Uterus (tissue), 2 donors: ENCODE data around the gene CHIC2.

Source experiments
- POLR2A ChIP-seq, 2 donors: fragments of 450-650 bp; IDR thresholded peaks; one replicate each; pipeline ENCODE4 v1.6.1; 2016; ENCODE audit warnings: antibody characterized with exemption in 2 of 2, mild to moderate bottlenecking in 1 of 2, moderate library complexity in 1 of 2
- TF ChIP-seq, protein P1 (sequence below), 4 experiments: fragments of 200-600 bp in 2 of 4; fragments of 450-650 bp in 2 of 4; sonication (generic) in 2 of 4; IDR thresholded peaks; one replicate each; pipeline ENCODE4 v1.5.1; 2016 to 2019; ENCODE audit warnings: antibody characterized with exemption in 4 of 4, mild to moderate bottlenecking in 2 of 4, moderate library complexity in 1 of 4

DNA sequence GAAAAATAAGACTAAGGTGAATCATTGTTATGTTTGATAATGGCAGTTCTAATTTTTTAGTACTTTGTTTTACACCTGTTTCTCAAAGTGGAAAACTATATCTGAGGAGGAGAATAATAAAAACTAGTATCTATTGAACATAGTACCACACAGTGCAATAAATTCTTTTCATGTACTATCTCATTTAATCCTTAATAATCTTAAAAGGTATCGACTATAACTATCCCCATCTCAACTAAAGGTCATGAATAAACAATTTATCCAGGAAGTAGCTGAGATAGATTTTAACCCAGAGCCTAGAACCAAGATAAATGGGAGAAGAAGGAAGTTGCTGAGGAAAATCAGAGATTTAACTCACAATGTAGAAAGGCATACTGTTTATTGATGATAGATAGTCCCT is 2.5 kb downstream of the CHIC2 start:
- TF ChIP-seq, protein P1, sequence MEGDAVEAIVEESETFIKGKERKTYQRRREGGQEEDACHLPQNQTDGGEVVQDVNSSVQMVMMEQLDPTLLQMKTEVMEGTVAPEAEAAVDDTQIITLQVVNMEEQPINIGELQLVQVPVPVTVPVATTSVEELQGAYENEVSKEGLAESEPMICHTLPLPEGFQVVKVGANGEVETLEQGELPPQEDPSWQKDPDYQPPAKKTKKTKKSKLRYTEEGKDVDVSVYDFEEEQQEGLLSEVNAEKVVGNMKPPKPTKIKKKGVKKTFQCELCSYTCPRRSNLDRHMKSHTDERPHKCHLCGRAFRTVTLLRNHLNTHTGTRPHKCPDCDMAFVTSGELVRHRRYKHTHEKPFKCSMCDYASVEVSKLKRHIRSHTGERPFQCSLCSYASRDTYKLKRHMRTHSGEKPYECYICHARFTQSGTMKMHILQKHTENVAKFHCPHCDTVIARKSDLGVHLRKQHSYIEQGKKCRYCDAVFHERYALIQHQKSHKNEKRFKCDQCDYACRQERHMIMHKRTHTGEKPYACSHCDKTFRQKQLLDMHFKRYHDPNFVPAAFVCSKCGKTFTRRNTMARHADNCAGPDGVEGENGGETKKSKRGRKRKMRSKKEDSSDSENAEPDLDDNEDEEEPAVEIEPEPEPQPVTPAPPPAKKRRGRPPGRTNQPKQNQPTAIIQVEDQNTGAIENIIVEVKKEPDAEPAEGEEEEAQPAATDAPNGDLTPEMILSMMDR (IDR thresholded peaks at IDR 0.05) = no peak
- TF ChIP-seq POLR2A (IDR thresholded peaks at IDR 0.05) = no peak
